Measurements from ENCODE around the gene KCNQ1OT1.

The KCNQ1OT1 gene

DNA sequence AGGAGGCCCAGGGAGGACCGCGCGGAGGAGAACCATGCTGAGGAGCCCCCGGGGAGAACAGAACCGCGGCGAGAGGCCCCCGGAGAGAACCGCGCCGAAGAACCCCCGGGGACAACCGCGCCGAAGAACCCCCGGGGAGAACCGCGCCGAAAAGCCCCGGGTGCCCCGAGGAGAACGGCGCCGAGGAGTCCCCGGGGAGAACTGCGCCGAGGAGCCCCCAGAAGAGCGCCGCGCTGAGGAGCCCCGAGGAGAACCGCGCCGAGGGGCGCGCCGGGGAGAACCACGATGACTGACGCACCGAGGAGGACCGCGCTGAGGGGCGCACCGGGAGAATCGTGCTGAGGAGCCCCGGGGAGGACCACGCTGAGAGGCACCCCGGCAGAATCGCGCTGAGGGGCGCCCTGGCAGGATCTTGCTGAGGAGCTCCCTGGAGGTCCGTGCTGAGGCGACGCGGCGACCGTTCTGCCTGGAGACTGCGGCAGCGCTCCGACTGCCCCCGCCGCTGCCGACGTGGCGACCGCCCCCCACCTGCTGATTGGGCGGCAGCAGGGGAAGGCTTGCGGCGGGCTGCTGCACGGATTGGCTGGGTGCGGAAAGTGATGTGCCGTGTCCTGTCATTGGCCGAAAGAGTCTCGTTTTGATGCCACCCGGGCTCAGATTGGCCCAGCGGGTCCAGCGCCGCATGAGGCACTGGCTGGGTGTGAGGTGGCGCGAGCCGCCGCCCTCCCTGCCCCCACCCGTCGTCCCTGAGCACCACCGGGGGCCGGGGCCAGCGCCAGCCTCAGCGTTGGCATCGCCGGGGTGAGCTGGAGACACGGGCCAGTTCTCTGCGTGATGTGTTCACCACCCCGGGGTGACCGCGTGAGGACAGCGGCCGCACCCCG is at the start of gene KCNQ1OT1:
TSS of gene KCNQ1OT1 (minus strand) at position 464 of the 884 bp plus-strand sequence.
- peak; percentile 91 for DNase-seq (ENCODE audit: low spot score)

DNA sequence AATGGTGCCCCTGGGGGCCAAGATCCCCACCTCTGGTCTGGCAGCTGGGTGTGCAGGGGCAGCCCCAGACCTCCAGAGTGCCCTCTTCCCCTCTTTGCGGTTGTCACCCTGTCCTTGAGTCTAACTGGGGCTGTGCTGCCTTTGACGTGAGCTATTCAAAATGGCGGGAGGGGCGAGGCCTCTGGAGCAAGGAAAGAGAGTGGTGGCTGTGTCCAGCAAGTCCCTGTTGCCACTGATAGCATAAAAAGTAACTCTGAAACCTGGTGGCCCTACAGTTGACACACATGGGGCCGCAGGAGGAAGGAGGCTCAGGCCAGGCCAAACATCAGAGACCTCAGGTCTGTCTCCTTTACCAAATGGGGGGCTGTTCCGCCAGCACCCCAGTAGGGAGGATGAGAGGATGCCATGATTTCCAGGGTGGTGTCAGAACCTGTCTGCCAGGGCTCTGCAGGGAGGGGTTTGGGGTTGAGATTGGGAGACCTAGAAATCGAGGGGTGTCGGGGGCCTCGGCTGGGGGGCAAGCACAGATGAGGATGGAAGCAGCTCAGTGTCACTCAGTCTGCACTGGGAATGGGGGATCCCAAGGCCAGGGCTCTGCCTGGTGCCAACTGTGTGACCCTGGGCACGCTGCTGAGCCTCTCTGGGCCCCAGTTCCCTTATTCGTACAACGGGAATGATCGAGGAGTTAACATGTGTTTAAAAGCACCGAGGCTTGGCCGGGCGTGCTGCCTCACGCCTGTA is 49.2 kb upstream of the KCNQ1OT1 start:
- no peak for DNase-seq (ENCODE audit: low spot score)

DNA sequence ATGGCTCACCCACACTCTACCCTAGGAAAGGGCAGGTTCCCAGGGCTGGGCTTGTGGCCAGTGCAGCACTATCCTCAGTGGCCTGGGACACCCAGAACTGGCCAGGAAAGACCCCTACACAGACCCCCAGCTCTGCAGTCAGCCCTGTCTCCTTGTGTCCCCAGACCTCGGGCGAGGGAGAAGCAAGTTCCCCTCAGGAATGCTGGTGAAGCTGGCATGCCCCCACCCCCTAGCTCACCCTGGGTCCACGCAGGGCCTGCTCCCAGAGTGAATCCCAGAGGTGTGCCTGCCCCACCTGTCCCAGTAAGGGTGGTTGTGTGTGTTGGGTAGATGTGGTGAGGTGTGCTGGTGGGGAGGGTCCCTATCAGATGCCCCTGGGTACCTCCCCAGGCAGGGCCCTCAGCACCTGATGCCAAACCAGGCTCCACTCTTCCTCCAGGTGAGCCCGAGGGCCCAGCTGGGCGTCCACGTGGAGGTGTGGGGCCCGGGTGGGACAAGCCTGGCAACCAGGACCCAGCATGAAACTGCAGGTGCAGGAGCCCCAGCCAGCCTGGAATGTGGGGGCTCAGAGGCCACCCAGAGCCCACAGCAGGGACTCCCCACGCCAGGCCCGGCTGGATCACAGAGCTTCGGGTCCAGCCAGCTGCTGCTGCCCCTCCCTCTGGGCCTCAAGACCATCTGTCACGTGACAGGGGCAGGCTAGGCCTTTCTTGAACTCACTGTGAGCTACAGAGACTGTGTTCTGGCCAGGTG is 48.4 kb upstream of the KCNQ1OT1 start:
- DNase-seq (ENCODE audit: low spot score), result no peak

DNA sequence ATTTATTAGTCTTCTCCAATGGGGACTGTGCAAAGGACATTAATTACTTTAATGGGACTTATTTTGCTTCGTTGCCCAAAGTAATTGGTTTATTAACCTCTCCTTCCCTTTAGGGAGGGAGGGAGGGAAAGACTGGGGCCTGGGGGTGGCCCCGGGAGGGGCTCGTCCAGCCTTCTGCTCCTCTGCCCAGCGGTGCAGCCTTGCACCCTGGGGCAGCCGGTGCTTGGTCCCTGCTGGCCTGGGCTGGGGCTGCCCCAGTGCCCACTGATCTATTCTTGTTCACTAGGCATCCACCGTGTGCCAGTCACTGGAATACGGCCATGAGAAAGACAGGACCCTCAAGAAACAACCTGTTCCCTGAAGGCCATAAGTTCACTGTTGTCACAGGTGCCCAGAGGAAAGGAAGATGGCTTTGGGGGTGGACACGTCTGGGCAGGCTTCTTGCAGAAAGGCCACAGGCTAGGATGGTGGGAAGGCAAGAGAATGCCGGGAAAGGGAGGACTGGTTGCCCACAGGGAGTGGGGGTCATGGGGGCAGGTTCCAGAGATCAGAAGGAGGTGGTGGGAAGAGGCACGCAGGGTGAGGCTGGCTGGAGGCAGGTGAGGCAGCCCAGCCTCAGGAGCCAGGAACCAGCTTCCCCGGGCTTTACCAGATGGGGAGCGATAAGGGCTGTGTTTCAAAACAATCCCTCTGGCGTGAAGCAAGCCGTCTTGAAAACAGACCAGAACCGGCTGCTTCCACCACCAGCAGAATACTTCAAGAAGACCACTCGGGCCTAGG is 47.6 kb upstream of the KCNQ1OT1 start:
- DNase-seq (ENCODE audit: low spot score), result no peak

DNA sequence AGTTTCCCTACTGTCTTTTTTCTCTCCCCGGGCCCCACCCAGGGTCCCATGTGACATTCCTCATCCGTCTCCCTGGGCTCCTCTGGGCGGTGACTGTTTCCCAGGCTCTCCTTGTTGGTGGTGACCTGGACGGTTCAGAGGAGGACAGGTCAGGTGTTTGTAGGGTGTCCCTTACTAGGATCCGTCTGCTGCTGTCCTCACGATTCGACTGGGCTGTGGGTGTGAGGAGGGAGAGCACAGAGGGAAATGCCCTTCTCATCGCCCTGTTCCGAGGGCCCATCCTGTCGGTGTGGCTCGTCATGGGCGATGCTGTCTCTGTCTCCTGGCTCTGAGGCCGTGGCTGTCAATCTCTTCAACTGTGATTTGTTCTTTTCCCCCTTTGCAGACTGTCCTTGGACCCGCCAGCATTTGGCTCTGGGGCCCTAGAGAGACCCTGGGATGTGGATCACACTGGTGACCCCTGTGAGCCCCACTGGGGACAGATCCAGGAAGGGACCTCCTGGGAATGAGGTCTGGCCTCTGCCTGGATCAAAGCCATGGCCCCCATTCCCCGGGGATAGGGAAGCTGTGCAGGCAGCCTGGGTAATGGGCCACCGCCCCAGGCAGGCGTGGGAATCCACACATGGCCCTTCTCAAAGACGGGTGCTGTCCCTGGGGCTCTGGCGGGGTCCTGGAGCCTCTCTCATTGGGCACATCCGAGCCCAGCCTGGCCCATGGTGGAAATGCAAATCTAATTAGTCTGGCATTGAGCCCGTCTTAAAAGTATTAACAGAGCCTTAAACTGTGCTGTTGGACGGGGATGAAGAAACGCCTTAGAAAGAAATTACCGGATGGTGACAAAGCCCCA is 46.8 kb upstream of the KCNQ1OT1 start:
- DNase-seq (ENCODE audit: low spot score), result no peak

DNA sequence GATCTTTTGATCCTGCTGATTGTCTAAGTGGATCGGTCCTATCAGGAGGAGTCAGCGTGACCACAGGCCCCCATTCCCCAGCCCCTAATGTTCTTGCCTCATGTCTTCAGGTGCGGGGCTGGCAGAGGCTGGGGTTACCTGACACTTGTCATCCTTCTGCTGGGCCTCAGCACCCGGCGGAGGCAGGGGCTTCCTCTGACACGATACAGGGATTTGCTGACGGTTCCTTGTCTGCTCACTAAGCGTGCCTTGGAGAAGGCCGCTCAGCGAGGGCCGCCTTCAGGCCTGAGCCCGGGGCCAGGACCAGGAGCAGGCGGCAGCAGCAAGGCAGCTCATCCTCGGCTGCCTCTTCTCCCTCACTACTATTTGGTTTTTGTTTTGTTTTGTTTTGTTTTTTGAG is 45.7 kb upstream of the KCNQ1OT1 start:
- DNase-seq (ENCODE audit: low spot score), result no peak

DNA sequence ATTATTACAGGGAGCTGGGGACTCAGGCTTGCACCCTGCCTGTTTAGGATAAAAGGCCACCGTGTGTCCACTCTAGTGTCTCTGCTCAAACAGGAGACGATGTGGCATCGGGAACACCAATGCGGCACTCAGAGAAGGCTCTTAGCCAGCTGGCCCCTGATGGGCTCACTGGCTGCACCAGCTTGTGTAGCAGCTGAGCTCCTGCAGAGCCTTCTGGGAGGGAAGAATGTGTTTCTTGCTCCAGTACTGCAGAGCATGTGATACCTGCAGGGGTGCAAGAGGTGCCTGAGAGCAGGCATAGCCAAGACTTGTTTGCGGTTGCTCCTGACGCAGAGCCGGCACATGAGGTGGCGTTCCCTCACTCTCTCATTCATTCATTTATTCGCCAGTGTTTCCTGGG is 44.4 kb upstream of the KCNQ1OT1 start:
- DNase-seq (ENCODE audit: low spot score), result no peak

DNA sequence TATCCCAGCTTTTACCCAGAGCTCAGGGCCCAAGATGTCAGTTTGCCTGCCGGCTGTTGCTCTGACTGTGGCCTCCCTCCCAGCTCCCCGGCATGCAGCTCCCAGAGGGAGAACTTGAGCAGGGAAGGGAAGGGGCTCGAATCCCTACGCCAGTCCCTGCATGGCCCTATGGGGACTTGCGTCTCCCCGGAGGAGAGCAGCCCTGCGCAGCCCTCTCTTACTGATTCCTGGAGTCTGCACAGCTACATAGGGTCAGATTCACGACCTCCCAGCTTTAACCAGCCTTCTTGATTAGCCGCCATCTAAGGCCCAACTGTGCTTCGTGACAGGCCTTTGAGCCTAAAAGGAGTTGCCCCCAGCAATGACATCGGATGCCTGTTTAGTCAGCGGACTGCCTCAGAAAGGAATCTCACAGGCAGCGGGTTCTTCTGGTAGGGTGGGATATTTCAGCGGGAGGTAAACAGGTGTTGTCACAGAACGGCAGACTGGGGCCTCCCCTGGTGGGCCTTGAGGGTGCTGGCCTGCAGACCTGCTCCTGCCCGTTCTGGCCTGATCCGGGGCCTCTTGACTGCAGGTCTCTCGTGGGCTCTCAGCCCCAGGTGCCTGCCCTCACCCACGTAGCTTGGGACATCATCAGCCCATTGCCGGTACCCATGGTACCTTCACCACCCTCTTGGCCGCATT is 43.8 kb upstream of the KCNQ1OT1 start:
- no peak for DNase-seq (ENCODE audit: low spot score)

DNA sequence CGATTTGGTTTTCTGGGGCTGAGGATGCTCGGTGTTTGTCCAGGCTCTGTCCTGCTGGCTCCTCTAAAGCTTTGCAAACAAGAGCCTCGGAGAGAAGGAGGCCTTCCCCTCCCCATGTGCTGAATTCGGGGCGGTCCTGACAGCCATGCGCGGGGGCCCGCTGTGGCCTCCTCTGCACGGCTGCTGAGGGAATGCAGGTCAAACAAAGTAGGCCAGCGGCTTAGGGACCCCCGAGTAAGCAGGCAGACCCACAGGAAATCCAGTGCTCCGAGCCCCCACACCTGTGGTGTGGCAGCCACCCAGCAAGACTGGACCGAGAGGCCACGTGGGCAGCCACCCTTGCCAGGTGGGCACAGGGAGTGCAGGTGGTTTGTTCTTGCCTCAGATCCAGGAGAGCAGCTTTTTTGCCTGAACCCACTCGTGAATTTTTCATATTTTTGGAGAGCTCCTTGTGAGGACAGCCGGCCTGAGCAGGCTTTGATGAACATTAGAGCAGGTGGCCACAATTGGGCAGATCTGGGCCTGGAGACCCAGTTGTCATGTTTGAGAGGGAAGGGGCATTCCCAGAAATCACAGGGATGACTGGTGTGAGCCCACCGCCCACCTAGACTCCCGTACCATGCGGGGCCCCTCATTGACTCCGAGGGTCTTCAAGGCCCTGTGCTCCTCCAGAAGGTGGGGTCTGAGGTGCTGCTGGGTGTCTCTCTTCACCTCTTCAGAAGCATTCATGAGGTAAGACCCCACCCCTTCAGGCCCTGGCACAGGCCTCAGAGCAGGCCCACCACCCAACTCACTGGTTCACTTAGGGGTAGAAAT is 43.0 kb upstream of the KCNQ1OT1 start:
- DNase-seq (ENCODE audit: low spot score), result no peak

DNA sequence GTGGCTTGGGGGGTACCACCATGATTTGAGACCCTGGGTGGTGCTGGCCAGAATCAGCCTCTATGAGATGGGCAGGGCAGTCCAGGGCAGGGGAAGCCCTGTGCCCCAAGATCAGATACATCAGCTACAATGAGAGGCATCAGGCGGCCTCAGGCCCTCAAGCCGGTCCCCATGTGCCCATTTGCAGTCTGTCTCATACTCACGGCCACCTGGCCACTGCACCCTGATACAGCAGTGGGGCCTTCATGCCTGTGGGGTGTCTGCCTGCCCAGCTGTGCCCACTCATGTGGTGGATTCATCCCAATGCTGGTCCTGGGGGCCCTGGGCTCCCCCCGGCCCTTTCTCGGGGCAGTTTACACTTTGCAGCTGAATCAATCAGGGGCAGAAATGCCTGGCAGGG is 42.4 kb upstream of the KCNQ1OT1 start:
- no peak for DNase-seq (ENCODE audit: low spot score)

DNA sequence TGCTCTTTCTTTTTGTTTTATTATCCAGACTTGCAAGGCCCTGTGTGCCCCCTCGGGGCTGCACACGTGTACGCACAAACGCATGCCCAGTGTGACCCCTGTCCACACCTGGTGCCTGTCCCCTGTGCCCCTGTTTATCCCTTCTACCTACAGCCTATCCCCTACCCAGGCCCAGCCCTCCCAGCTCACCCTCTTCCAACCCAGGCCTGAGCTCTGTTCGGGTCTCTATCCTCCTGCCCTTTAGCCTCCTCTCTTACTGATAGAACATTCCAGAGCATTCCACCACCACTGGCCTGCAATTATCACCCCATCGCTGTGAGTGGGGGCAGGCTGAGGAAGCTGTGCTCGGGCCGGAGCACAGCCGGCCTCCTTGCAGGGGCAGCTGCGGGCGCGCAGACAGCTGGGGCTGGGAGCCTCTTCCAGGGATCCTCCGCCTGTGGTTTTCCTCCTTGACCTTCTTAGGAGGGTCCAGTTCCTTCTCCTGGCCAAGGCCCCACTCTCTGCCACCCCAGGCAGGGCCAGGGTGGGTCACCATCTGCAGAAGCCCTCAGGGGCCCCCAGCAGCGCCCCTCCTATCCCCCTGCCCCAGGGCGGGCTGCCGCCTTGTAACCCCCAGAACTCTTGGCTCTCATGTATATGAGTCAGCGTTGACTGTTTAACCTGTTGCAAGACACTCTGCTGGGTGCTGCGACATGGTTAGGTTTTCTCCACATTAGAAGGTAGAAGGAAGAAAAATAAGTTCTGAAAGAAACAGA is 41.8 kb upstream of the KCNQ1OT1 start:
- DNase-seq (ENCODE audit: low spot score), result no peak

DNA sequence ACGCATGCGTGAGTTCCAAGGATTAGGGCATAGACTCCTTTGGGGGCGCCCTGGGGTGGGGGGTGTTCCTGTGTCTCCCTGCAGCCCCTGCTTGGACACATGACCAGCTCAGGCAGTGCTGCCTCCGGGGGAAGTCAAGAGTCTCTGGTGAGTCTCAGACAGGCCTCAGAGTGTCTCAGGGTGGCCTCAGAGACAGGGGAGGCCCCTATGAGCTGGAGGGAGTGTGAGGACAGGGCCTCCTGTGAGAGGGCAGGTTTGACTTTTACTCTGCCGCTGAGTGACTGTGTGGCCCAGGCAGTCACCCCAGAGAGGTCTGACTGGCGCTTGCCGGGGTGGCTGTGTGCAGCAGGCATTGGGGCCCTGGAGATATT is 41.2 kb upstream of the KCNQ1OT1 start:
- DNase-seq (ENCODE audit: low spot score), result no peak

DNA sequence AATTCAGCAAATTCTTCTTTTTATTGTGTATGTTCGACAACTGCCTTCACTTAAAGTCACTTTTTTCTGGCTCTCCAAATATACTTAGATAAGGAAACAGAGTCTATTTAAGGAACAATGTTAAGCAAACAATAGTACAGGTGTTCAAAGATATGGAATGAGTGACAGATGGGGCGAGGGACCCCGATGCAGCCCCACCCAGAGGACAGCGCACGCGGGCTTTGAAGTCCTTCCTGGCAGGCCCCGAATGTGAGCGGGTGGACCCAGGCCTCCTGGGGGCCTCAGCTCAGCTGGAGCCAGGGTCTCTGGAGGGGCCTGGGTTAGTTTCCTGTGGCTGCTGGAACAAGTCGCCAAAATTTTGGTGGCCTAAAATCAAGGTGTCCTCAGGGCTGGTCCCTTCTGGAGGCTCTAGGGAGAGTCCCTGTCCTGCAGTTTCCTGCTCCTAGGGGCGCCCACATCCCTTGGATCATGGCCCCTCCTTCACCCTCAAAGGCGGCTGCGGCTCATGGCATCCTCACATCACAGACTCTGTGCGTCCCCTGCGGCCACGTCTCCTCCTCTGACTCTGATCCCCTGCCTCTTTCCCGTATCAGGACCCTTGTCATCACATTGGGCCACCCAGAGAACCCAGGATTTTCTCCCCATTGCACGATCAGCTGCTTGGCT is 40.6 kb upstream of the KCNQ1OT1 start:
- no peak for DNase-seq (ENCODE audit: low spot score)

DNA sequence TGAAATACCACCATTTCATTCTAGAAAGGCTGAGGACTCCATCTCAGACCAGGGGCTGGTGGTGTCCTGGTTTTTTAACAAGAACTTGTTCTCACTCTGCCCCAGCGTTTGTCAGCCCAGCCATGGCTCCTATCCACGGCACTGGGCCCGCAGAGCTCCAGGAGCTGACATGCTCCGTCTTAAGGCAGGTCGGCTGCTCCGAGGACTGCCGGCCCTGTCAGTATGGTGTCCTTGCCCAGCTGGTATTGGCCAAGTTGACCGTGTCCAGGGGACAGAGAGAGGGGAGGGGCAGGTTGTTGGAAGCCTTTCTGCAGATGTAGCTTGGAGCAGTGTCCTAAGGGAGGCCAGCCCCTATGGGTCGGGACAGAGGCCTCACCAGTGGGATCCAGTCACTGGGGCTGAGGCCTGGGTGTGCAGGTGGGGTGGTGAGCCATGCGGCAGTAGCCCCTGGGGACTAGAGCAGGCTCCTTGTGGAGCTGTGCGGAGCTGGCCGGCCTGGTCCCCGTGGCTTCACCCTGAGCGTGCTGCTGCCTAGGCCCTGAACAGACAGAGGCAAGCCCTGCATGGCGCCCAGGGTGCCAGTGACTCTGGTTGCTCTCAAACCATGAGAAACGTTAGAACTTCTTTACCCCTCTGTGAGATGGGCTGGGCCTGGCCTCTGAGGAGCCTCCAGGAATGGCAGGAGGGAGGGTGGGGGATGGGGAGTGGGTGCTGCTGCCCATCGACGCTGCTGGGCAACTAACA is 39.9 kb upstream of the KCNQ1OT1 start:
- no peak for DNase-seq (ENCODE audit: low spot score)

DNA sequence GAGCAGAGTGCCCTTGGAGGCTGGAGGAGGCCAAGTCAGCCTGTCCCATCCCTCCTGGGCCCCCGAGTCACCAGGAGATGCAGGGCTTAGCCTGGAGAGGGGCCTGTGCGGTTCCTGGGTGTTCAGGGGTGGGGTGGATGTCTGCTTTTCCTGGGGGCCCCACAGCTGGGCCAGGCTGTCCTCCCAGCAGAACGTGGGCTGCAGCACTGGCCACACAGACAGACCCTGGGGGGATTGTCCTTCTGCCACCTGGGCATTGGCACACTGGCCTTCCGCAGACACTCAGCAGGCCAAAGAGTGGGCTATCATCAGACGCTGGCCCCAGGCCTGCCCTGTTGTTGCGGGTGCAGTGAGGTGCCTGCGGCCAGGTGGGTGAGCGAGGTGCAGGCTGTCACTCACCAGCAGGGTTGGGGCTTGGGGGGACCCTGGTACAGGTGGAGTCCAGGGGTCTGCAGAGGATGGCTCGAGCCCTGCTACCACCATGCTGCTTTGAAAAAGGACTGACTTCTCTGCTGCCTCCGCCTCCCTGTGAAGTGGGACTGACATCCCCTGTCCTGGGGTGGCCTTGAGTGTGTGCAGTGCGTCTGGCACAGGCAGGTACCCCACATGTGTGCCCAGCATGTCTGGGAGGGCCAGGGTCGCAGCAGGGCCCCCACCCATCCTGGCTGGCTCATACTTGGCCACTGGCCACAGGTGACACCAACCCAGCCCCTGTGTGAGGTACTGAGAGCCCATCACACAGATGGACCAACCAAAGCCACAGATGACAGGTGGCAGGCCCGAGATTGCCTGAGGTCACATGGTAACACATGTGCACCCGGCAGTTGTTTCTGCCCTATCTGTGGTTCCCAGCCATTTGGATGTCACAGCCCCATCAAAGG is 39.0 kb upstream of the KCNQ1OT1 start:
- DNase-seq (ENCODE audit: low spot score), result no peak

DNA sequence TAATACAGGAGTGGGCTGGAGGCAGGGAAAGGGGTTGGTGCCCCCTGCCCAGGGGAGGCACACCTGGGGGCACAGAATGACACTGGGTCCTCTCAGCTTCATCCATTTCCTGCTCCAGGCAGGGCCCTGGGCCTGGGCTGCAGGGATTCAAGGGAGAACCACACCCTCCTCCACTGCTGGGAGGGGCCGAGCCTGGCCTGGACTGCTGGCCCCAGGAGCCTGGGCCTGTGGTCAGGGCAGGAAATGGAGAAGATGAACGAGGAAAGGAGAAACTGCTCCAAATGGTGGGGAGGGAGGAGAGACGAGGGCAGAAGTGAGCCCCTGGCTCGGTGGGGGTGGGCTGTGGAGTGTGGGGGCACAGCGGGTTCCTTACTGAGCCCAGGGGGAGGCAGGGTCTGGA is 38.1 kb upstream of the KCNQ1OT1 start:
- no peak for DNase-seq (ENCODE audit: low spot score)

DNA sequence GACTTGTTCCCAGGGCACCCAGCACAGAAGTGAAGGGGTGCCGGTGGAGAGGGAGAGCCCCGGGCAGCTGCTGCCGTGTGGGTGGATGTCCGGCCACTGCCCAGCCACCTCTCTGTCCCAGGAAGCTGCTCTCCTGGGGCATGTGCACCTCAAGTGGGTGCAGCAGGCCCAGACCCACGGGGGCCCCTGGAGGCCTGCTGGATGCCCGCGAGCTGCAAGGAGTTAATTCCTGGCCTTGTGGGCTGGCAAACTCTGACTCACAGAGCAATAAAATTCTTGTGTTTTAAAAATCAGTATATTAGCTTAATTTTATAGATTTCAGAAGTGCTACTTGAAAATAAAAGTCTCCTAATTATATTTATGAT is 37.4 kb upstream of the KCNQ1OT1 start:
- DNase-seq (ENCODE audit: low spot score), result no peak

Measured in ecto neural progenitor cell (in vitro differentiated cells).